Natural killer cell (primary cell): ENCODE measurements around the gene ITGA6. TPM values are rescaled to one million over a fixed set of nuclear protein-coding genes. Genes with fewer than 3 reads are reported as not detected.
A peak's percentile ranks its signal among the peaks of the same experiment; 100 is the strongest.

Source experiments
- ATAC-seq, 3 donors: fragments of 150-1000 bp in 2 of 3; fragments of 200-7000 bp in 1 of 3; cut with Tn5 transposase; 1 replicate in 1 of 3; 2 replicates in 2 of 3; pipeline ENCODE4 v1.10.0; 2021; ENCODE audit warnings: mild to moderate bottlenecking in 2 of 3, moderate library complexity in 2 of 3
- DNase-seq, 2 donors: peaks; one replicate each; pipeline versions ENCODE4 v3.0.0 to v3.0.0-alpha.2; 2013 to 2021; ENCODE audit warnings: mixed read lengths in 1 of 2
- H3K27ac ChIP-seq: one replicate; pipeline ENCODE4 v1.5.1; 2013; ENCODE audit warnings: mild to moderate bottlenecking, low read length
- H3K27me3 ChIP-seq: one replicate; pipeline ENCODE4 v1.6.1; 2013; ENCODE audit warnings: low read length; ENCODE audit not compliant: control insufficient read depth, insufficient read depth
- H3K36me3 ChIP-seq: one replicate; pipeline ENCODE4 v1.6.1; 2013; ENCODE audit warnings: low read length; ENCODE audit not compliant: control insufficient read depth, insufficient read depth
- H3K4me1 ChIP-seq: one replicate; pipeline ENCODE4 v1.6.1; 2013; ENCODE audit warnings: low read length; ENCODE audit not compliant: control insufficient read depth, insufficient read depth
- H3K4me3 ChIP-seq: one replicate; pipeline ENCODE4 v1.5.1; 2013; ENCODE audit warnings: low read length
- H3K9me3 ChIP-seq: one replicate; pipeline ENCODE4 v1.6.1; 2013; ENCODE audit warnings: low read length; ENCODE audit not compliant: control insufficient read depth, insufficient read depth
- H3K27ac Mint-ChIP-seq, 2 donors: one replicate each; pipeline ENCODE4 v1.8.0; 2022; ENCODE audit warnings: mild to moderate bottlenecking in 2 of 2, mixed read lengths in 2 of 2, moderate library complexity in 1 of 2
- H3K27me3 Mint-ChIP-seq, 2 donors: one replicate each; pipeline ENCODE4 v1.8.0; 2022; ENCODE audit warnings: low read depth in 2 of 2, mixed read lengths in 2 of 2
- H3K36me3 Mint-ChIP-seq: one replicate; pipeline ENCODE4 v1.8.0; 2022; ENCODE audit warnings: mixed read lengths
- H3K4me1 Mint-ChIP-seq, 2 donors: one replicate each; pipeline ENCODE4 v1.8.0; 2022; ENCODE audit warnings: mixed read lengths in 2 of 2
- H3K4me3 Mint-ChIP-seq: one replicate; pipeline ENCODE4 v1.8.0; 2022; ENCODE audit warnings: mild to moderate bottlenecking, moderate library complexity, mixed read lengths
- H3K9me3 Mint-ChIP-seq, 2 donors: one replicate each; pipeline ENCODE4 v1.8.0; 2022; ENCODE audit warnings: mixed read lengths in 2 of 2
- CTCF ChIP-seq: fragments of 200-600 bp; IDR thresholded peaks from one replicate; pipeline ENCODE4 v1.8.0; 2022; ENCODE audit warnings: antibody characterized with exemption
- WGBS: methylation state at CpG from one replicate; pipeline ENCODE4 v1.1.7; 2013; ENCODE audit warnings: missing lambda C conversion rate; ENCODE audit not compliant: insufficient coverage; 5-methylcytosine and 5-hydroxymethylcytosine counted together
- intact Hi-C: fragments of 100-400 bp; cut with micrococcal nuclease; formaldehyde crosslinking; loops from one replicate; pipeline ENCODE4 v1.14.2; 2022
- total RNA-seq, 4 donors: library from RNA; stranded (reverse); fragments of 120-200 nt in 1 of 4; gene quantifications; one replicate each; pipeline versions ENCODE4 v1.2.3 to v1.2.4, GENCODE V29; 2013 to 2022

ITGA6 gene
- total RNA-seq, 3 donors from 2014 or later (not counting 1 experiment from before 2014, with no cell fraction given): 34.0 to 52.8 (median 38.3) TPM

- no peak overlapping the region for H3K27ac Mint-ChIP-seq
- H3K27me3 ChIP-seq: no peaks in the 10 kb centered on the region
- no peak overlapping the region for H3K4me3 Mint-ChIP-seq
- no peak overlapping the region for H3K27ac ChIP-seq
- H3K9me3 Mint-ChIP-seq: no peaks in the 10 kb centered on the region
- H3K9me3 ChIP-seq: no peaks in the 10 kb centered on the region
- intact Hi-C loops: no loop called here
- WGBS: 67% methylated on average over 4 of the region's 4 CpGs
- peaks cover 6% of the 10 kb centered on the region for H3K4me1 ChIP-seq
- H3K27me3 Mint-ChIP-seq: no peaks in the 10 kb centered on the region
- no peak overlapping the region for H3K4me3 ChIP-seq
- peaks cover 34% of the 10 kb centered on the region for H3K36me3 Mint-ChIP-seq
- ATAC-seq (no peak), DNase-seq (peak in 1 of 2 donors; percentile 64)
- H3K4me1 Mint-ChIP-seq: peaks cover 15 to 20% of the 10 kb centered on the region in 2 donors
- TF ChIP-seq CTCF: no peak
- H3K36me3 ChIP-seq: peaks cover 43% of the 10 kb centered on the region
These were observed 56.9 kb downstream of the ITGA6 start for GRCh38 chr2:172484253-172484652.

GRCh38 chr2:172484706-172485105 is 57.3 kb downstream of the ITGA6 start:
- H3K27ac Mint-ChIP-seq: no peak overlapping the region
- H3K27ac ChIP-seq: no peak overlapping the region
- H3K9me3 ChIP-seq: no peaks in the 10 kb centered on the region
- H3K4me1 ChIP-seq: peaks cover 6% of the 10 kb centered on the region
- H3K4me3 Mint-ChIP-seq: no peak overlapping the region
- no peak for TF ChIP-seq CTCF
- H3K27me3 Mint-ChIP-seq: no peaks in the 10 kb centered on the region
- ATAC-seq: no peak
- no peaks in the 10 kb centered on the region for H3K27me3 ChIP-seq
- peaks cover 31% of the 10 kb centered on the region for H3K36me3 Mint-ChIP-seq
- H3K36me3 ChIP-seq: peaks cover 43% of the 10 kb centered on the region
- no peak overlapping the region for H3K4me3 ChIP-seq
- peaks cover 11 to 16% of the 10 kb centered on the region in 2 donors for H3K4me1 Mint-ChIP-seq
- intact Hi-C loops: no loop called here
- no peaks in the 10 kb centered on the region for H3K9me3 Mint-ChIP-seq
- DNase-seq: no peak
- WGBS: 90% methylated on average over 2 of the region's 2 CpGs

- DNase-seq (no peak), ATAC-seq (no peak)
- no peak overlapping the region for H3K4me3 ChIP-seq
- no peak overlapping the region for H3K27ac ChIP-seq
- no peaks in the 10 kb centered on the region for H3K27me3 Mint-ChIP-seq
- H3K27ac Mint-ChIP-seq: no peak overlapping the region
- no peaks in the 10 kb centered on the region for H3K9me3 ChIP-seq
- intact Hi-C loops: no loop called here
- WGBS: 100% methylated on average over 3 of the region's 3 CpGs
- no peak for TF ChIP-seq CTCF
- no peak overlapping the region for H3K4me3 Mint-ChIP-seq
- H3K27me3 ChIP-seq: no peaks in the 10 kb centered on the region
- no peaks in the 10 kb centered on the region for H3K4me1 ChIP-seq
- H3K36me3 Mint-ChIP-seq: peaks cover 41% of the 10 kb centered on the region
- H3K9me3 Mint-ChIP-seq: no peaks in the 10 kb centered on the region
- H3K36me3 ChIP-seq: peaks cover 67% of the 10 kb centered on the region
- peaks cover 5 to 7% of the 10 kb centered on the region in 2 donors for H3K4me1 Mint-ChIP-seq
These were observed 61.2 kb downstream of the ITGA6 start for GRCh38 chr2:172488556-172488955.

- no peak for ATAC-seq
- intact Hi-C loops: no loop called here
- no peaks in the 10 kb centered on the region for H3K4me1 Mint-ChIP-seq
- no peaks in the 10 kb centered on the region for H3K27me3 Mint-ChIP-seq
- no peaks in the 10 kb centered on the region for H3K27me3 ChIP-seq
- H3K4me1 ChIP-seq: no peaks in the 10 kb centered on the region
- H3K9me3 ChIP-seq: no peaks in the 10 kb centered on the region
- H3K27ac ChIP-seq: no peak overlapping the region
- no peak overlapping the region for H3K4me3 ChIP-seq
- H3K36me3 Mint-ChIP-seq: peaks cover 41% of the 10 kb centered on the region
- no peak for TF ChIP-seq CTCF
- H3K36me3 ChIP-seq: peaks cover 67% of the 10 kb centered on the region
- H3K27ac Mint-ChIP-seq: no peak overlapping the region
- H3K4me3 Mint-ChIP-seq: no peak overlapping the region
- no peak for DNase-seq
- H3K9me3 Mint-ChIP-seq: no peaks in the 10 kb centered on the region
These were observed 62.3 kb downstream of the ITGA6 start for GRCh38 chr2:172489681-172490080.
